K562 (cell line): ENCODE measurements around the gene HLA-E. TPM values are rescaled to one million over a fixed set of nuclear protein-coding genes. Genes with fewer than 3 reads are reported as not detected.

Experiments used
- ATAC-seq: fragments of 200-7000 bp; cut with Tn5 transposase; 3 replicates; pipeline ENCODE4 v1.9.1; 2020; ENCODE audit warnings: moderate library complexity
- BruUV-seq: library from RNA; stranded (reverse); fragments of 400-500 nt; replicated peaks from 2 replicates; lab custom pipeline; 2021; lab: Mats Ljungman, UMichigan
- CTCF ChIA-PET: fragments of 300-600 bp; formaldehyde crosslinking; extraction: SDS; loops from one replicate; lab custom pipeline; 2021; ENCODE audit warnings: low intra/inter-chr PET ratio; lab: Yijun Ruan, JAX
- POLR2A ChIA-PET: fragments of 300-600, 350-650 bp; sonication (Branson Sonifier 250); formaldehyde crosslinking; extraction: SDS; loops from one replicate; lab custom pipeline; 2021; ENCODE audit warnings: antibody characterized with exemption, inconsistent platforms; lab: Yijun Ruan, JAX
- DNase-seq, 4 experiments: peaks; one replicate each; pipeline versions ENCODE4 v3.0.0 to v3.0.0-alpha.2; 2011 to 2018; ENCODE audit warnings: low spot score in 3 of 4, mixed read lengths in 3 of 4; ENCODE audit errors: extremely low read depth in 1 of 4
- FAIRE-seq: peaks from 2 replicates; lab custom pipeline; 2011; peaks lifted over from hg19 to GRCh38; lab: Jason Lieb, UNC
- H2AFZ ChIP-seq: 2 replicates; pipeline ENCODE4 v1.6.0; 2011; ENCODE audit warnings: low read depth, low read length, control low read depth, inconsistent platforms
- H3K27ac ChIP-seq: fragments of 200-600 bp; 3 replicates; pipeline ENCODE4 v1.8.0; 2011; ENCODE audit warnings: low read depth, mild to moderate bottlenecking, control low read depth, inconsistent platforms, low read length, moderate library complexity, mixed read lengths; ENCODE audit errors: extremely low read depth
- H3K27me3 ChIP-seq, 2 experiments: fragments of 300-600 bp in 1 of 2; 2 replicates in 1 of 2; 3 replicates in 1 of 2; pipeline versions ENCODE4 v1.6.0 to v1.8.0; 2011; ENCODE audit warnings: inconsistent platforms in 2 of 2, low read length in 2 of 2, mild to moderate bottlenecking in 1 of 2, mixed read lengths in 1 of 2, moderate library complexity in 1 of 2; ENCODE audit not compliant: control insufficient read depth in 2 of 2, insufficient read depth in 2 of 2
- H3K36me3 ChIP-seq: fragments of 300-600 bp; 3 replicates; pipeline ENCODE4 v1.8.0; 2011; ENCODE audit warnings: mild to moderate bottlenecking, low read length, inconsistent platforms; ENCODE audit not compliant: control insufficient read depth, insufficient read depth
- H3K4me1 ChIP-seq, 2 experiments: fragments of 200-600 bp in 1 of 2; replicated peaks in 1 of 2; 2 replicates in 1 of 2; 3 replicates in 1 of 2; pipeline versions ENCODE4 v1.5.1 to v1.8.0; 2011; ENCODE audit warnings: inconsistent platforms in 2 of 2, low read length in 2 of 2, mild to moderate bottlenecking in 1 of 2, mixed read lengths in 1 of 2, moderate library complexity in 1 of 2; ENCODE audit not compliant: control insufficient read depth in 2 of 2, insufficient read depth in 2 of 2
- H3K4me2 ChIP-seq: 2 replicates; pipeline ENCODE4 v1.6.1; 2011; ENCODE audit warnings: low read length, control low read depth, inconsistent platforms, mixed read lengths; ENCODE audit not compliant: insufficient read depth
- H3K4me3 ChIP-seq: fragments of 200-600 bp; sonication (generic), shearing (Covaris generic); 2 replicates; pipeline ENCODE4 v1.5.1; 2016; ENCODE audit warnings: control low read depth, inconsistent platforms
- H3K79me2 ChIP-seq: fragments of 200-600 bp; 3 replicates; pipeline ENCODE4 v1.8.0; 2011; ENCODE audit warnings: low read length, inconsistent platforms; ENCODE audit not compliant: control insufficient read depth, insufficient read depth
- H3K9ac ChIP-seq, 2 experiments: 2 replicates each; pipeline versions ENCODE4 v1.6.0 to v1.6.1; 2011; ENCODE audit warnings: low read depth in 2 of 2, low read length in 2 of 2, control low read depth in 1 of 2, inconsistent platforms in 1 of 2, mild to moderate bottlenecking in 1 of 2, mixed read lengths in 1 of 2; ENCODE audit not compliant: insufficient read depth in 1 of 2
- H3K9me1 ChIP-seq: one replicate; pipeline ENCODE4 v1.6.0; 2011; ENCODE audit warnings: inconsistent platforms, mild to moderate bottlenecking, low read length, moderate library complexity; ENCODE audit not compliant: control insufficient read depth, insufficient read depth
- H3K9me3 ChIP-seq: replicated peaks from 2 replicates; pipeline ENCODE4 v1.5.1; 2011; ENCODE audit warnings: low read depth, low read length, inconsistent platforms; ENCODE audit not compliant: control insufficient read depth, insufficient read depth
- H4K20me1 ChIP-seq: replicated peaks from 2 replicates; pipeline ENCODE4 v1.6.1; 2011; ENCODE audit warnings: low read length, inconsistent platforms, mixed read lengths; ENCODE audit not compliant: control insufficient read depth, insufficient read depth
- C11orf30 ChIP-seq: fragments of 450-650 bp; IDR thresholded peaks from 2 replicates; pipeline ENCODE4 v1.6.1; 2016; ENCODE audit warnings: low read depth, mild to moderate bottlenecking
- RNF2 ChIP-seq: sonication (generic); IDR thresholded peaks from 2 replicates; pipeline ENCODE4 v1.6.1; 2016
- WGBS: fragments of 100-300 bp; shearing (Covaris generic); methylation state at CpG from one replicate; pipeline ENCODE4 v1.1.6; 2016; ENCODE audit warnings: low coverage, mixed read lengths; ENCODE audit not compliant: insufficient coverage; ENCODE audit errors: missing lambda C conversion rate; 5-methylcytosine and 5-hydroxymethylcytosine counted together
- in situ Hi-C: fragments of 300-500 bp; cut with MboI; formaldehyde crosslinking; loops from 4 replicates; pipeline ENCODE4 v1.15.0; 2018; ENCODE audit warnings: inconsistent platforms, mixed read lengths
- intact Hi-C: fragments of 100-400 bp; cut with micrococcal nuclease; formaldehyde crosslinking; loops from 2 replicates; pipeline ENCODE4 v1.14.2; 2022
- polyA plus RNA-seq, 8 experiments: library from polyadenylated mRNA; depleted of rRNA in 4 of 8; stranded (reverse) in 5 of 8; unstranded in 3 of 8; fragments of >200 nt; fragmentation: Nextera tagmentation in 2 of 8; fragmentation: Illumina TruSeq in 1 of 8; extraction: Ambion mirVana in 2 of 8; extraction: Trizol in 1 of 8; gene quantifications; 2 replicates each; pipeline versions ENCODE4 v1.2.1 to v1.2.3, GENCODE V29; 2011 to 2014; ENCODE audit warnings: inconsistent platforms in 1 of 8, missing spikeins in 1 of 8
- total RNA-seq, 7 experiments: library from RNA; depleted of rRNA in 6 of 7; stranded (reverse); fragments of >200 nt in 6 of 7; fragmentation: Illumina TruSeq in 2 of 7; extraction: Trizol in 2 of 7; gene quantifications; 2 replicates each; pipeline versions ENCODE4 v1.2.1 to v1.2.3, GENCODE V29; 2011 to 2021; ENCODE audit warnings: low replicate concordance in 1 of 7
- TF ChIP-seq, protein P1 (sequence below), 2 experiments: fragments of 450-650 bp; IDR thresholded peaks; 2 replicates each; pipeline ENCODE4 v1.6.1; 2016
- TF ChIP-seq, protein P2 (sequence below), 2 experiments: IDR thresholded peaks; 2 replicates each; pipeline ENCODE4 v1.6.1; 2011; ENCODE audit warnings: borderline replicate concordance in 1 of 2, control low read depth in 1 of 2, low read depth in 1 of 2, low read length in 1 of 2, mild to moderate bottlenecking in 1 of 2, mixed read lengths in 1 of 2, moderate library complexity in 1 of 2; ENCODE audit not compliant: insufficient read depth in 1 of 2, insufficient read length in 1 of 2, poor library complexity in 1 of 2, severe bottlenecking in 1 of 2; ENCODE audit errors: extremely low read depth in 1 of 2

Gene HLA-E
- total and polyA plus RNA-seq, 9 of the 15 experiments (the other 6 are each of a cell fraction or from before 2014, with no cell fraction given): 3.2 to 39.9 (median 26.8) TPM

DNA sequence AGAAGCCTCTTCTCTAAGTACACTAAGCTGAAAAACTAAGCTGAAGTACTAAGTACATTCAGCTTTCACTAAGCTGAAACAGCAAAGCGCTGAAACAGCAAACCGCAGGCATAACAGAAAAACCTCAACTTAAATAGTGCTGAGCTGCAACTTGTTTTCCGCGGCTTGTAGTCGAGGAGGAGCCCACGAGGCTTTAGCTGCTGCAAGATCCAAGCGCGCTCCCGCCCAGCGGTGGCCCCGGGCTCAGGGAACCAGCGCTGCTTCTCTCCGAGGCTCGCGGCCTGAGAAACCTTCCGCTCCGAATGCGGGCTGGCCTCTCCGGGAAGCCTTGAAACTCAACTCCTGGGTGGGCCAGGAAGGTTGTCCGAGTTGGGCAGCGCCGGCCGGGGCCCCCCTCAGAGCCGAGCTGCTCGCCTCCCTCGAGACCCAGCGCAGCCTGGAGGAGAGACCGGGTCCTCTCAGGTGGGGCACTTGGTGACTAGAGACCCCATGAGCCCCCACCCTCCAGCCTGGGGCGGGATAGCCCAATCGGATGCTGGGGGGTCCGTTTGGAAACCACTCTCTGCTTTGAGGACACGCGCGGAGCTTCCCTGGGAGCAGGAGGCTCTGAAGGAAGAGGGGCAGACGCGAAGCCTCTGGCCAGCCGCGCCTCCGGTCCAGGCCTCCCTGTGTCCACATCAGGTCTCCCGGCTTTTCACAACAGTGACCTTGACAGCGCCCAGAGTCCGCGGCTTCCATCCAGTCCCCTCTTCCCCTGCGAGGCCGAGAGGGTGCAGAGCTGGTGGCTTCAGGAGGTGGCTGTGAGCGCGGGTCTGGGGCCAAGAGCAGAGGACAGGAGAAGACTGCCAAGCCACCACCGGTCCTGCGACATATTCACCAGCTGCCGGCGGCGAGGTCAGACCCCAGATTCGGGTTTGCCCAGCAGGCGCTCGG is 38.1 kb upstream of the HLA-E start:
- H3K9ac ChIP-seq: peak overlapping the region in 1 of 2 experiments; percentile 23; a peak in 1 of 4 replicates
- TF ChIP-seq RNF2 (0 out of 2 replicates have a peak, but pooled peaks have one; percentile 44), C11orf30 (peak; percentile 13; the same call in 1 of the 2 replicates)
- TF ChIP-seq, protein P1, sequence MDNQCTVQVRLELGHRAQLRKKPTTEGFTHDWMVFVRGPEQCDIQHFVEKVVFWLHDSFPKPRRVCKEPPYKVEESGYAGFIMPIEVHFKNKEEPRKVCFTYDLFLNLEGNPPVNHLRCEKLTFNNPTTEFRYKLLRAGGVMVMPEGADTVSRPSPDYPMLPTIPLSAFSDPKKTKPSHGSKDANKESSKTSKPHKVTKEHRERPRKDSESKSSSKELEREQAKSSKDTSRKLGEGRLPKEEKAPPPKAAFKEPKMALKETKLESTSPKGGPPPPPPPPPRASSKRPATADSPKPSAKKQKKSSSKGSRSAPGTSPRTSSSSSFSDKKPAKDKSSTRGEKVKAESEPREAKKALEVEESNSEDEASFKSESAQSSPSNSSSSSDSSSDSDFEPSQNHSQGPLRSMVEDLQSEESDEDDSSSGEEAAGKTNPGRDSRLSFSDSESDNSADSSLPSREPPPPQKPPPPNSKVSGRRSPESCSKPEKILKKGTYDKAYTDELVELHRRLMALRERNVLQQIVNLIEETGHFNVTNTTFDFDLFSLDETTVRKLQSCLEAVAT (IDR thresholded peaks at IDR 0.05): no peak
- TF ChIP-seq, protein P2, sequence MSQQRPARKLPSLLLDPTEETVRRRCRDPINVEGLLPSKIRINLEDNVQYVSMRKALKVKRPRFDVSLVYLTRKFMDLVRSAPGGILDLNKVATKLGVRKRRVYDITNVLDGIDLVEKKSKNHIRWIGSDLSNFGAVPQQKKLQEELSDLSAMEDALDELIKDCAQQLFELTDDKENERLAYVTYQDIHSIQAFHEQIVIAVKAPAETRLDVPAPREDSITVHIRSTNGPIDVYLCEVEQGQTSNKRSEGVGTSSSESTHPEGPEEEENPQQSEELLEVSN (IDR thresholded peaks at IDR 0.05; ENCODE audit: borderline replicate concordance in 1 of 2, extremely low read depth in 1 of 2, insufficient read depth in 1 of 2, insufficient read length in 1 of 2, low read depth in 1 of 2, low read length in 1 of 2, poor library complexity in 1 of 2, severe bottlenecking in 1 of 2): peak in 1 of 2 experiments; percentile 46
- in situ Hi-C loops (no loop called here), intact Hi-C loops (loop anchor here (5.0 kb wide), 2 partner anchors 94 to 214 kb away; no protein-coding TSS in a partner anchor)
- no peaks in the 10 kb centered on the region for H3K36me3 ChIP-seq
- H3K9me3 ChIP-seq: no peaks in the 10 kb centered on the region
- H3K27me3 ChIP-seq: peaks cover 45 to 71% of the 10 kb centered on the region in 2 experiments
- DNase-seq (no peak), ATAC-seq (no peak), FAIRE-seq (no peak)
- no TSS peak for BruUV-seq
- H3K79me2 ChIP-seq: no peaks in the 10 kb centered on the region
- H2AFZ ChIP-seq: no peak overlapping the region
- H4K20me1 ChIP-seq: no peaks in the 10 kb centered on the region; the same call in 1 of the 2 replicates
- H3K9me1 ChIP-seq: no peaks in the 10 kb centered on the region
- CTCF ChIA-PET: interaction anchor here (0.6 to 0.7 kb wide), 2 partner anchors 145 to 607 kb away, joined by 3 read pairs; no protein-coding TSS in a partner anchor
- POLR2A ChIA-PET: interaction anchor here (0.6 kb wide), 2 partner anchors 105 to 191 kb away, joined by 3 read pairs; no protein-coding TSS in a partner anchor
- 8% methylated on average over 53 of the region's 55 CpGs for WGBS
- H3K4me2 ChIP-seq: no peak overlapping the region
- no peak overlapping the region for H3K4me3 ChIP-seq
- peaks cover 0 to 20% of the 10 kb centered on the region in 2 experiments; a peak in 2 of 5 replicates for H3K4me1 ChIP-seq
- no peak overlapping the region for H3K27ac ChIP-seq
